ENCODE measurements around the gene GPR32.
"Not testable (repeated sequence)": the region's sequence is repeated elsewhere in the genome, so short reads cannot be mapped to it uniquely, and the experiment has no call there.

Gene GPR32

DNA sequence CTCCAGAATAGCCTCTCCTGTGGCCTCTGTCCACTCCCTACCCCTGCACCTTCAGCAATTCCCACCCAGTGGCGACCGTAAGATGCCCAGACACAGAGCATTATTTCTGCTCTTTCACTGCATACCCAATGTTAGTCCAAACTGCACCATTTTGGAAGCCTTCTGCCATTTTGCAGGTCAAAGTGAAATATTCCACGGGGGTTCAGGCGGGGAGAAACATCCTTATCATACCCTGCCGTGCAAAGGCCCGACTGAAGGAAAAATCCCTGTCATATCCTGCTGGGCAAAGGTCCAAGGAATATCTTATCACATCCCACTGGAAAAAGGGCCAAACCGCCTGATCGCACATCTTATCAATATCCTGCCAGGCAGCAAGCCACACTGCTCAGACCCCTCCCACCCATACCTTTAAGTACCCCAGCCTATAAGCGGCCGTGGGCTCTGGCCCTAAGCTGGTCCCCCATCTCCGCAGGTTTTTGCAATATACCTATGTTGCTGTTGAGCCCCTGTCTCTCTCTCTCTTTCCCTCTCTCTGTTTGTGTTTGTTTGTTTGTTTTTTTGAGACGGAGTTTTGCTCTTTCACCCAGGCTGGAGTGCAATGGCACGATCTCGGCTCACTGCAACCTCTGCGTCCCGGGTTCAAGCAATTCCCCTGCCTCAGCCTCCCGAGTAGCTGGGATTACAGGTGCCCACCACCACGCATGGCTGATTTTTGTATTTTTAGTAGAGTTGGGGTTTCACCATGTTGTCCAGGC is 28.9 kb upstream of the GPR32 start:
- Histone ChIP-seq H2AK5ac (ENCODE audit: low read length) (no peak overlapping the region), H4K8ac (ENCODE audit: low read depth, low read length) (no peak overlapping the region), H3K4ac (ENCODE audit: low read depth, low read length) (no peak overlapping the region), H3K79me2 (ENCODE audit: control insufficient read depth, insufficient read depth, low read length) (no peaks in the 10 kb centered on the region), H3K4me3 (ENCODE audit: low read length) (no peak overlapping the region), H2BK15ac (replicated peaks; ENCODE audit: low read depth) (no peak overlapping the region), H3K4me1 (ENCODE audit: control insufficient read depth, low read depth, low read length) (no peaks in the 10 kb centered on the region), H3K79me1 (ENCODE audit: low read length) (no peaks in the 10 kb centered on the region), H3K36me3 (ENCODE audit: control insufficient read depth, insufficient read depth, low read length) (no peaks in the 10 kb centered on the region), H3K4me2 (ENCODE audit: low read length) (no peak overlapping the region), H3K56ac (ENCODE audit: low read length) (no peak overlapping the region), H3K23ac (ENCODE audit: low read length) (no peak overlapping the region), H3K18ac (ENCODE audit: low read length) (no peak overlapping the region), H3K27ac (ENCODE audit: low read depth, low read length) (no peak overlapping the region), H2BK120ac (ENCODE audit: low read depth, low read length) (no peak overlapping the region), H2BK5ac (ENCODE audit: low read length) (no peak overlapping the region), H3K27me3 (ENCODE audit: insufficient read depth, low read length, poor library complexity) (no peaks in the 10 kb centered on the region), H3K9ac (ENCODE audit: low read length) (no peak overlapping the region), H4K5ac (ENCODE audit: low read length) (no peak overlapping the region)
- WGBS (ENCODE audit: extremely low coverage, insufficient coverage, low lambda C conversion rate): no CpG with 5 or more reads among the region's 18 CpGs
- no peak for DNase-seq

DNA sequence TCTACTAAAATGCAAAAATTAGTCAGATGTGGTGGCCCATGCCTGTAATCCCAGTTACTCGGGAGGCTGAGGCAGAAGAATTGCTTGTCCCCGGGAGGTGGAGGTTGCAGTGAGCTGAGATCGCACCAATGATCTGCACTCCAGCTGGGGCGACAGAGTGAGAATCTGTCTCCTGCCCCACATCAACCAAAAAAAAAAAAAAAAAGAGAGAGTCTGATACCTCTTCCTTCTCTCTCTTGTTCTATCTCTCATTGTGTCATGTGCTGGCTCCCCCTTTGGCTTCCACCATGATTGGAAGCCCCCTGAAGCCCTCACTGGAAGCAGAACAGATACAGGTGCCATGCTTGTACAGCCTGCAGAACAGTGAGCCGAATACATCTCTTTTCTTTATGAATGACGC is 26.7 kb upstream of the GPR32 start:
- H3K9ac ChIP-seq (ENCODE audit: low read length): no peak overlapping the region
- no peak overlapping the region for H4K8ac ChIP-seq (ENCODE audit: low read depth, low read length)
- H2BK5ac ChIP-seq (ENCODE audit: low read length): no peak overlapping the region
- H2BK15ac ChIP-seq (replicated peaks; ENCODE audit: low read depth): no peak overlapping the region
- no peak overlapping the region for H3K4me3 ChIP-seq (ENCODE audit: low read length)
- no peak for DNase-seq
- no peak overlapping the region for H3K18ac ChIP-seq (ENCODE audit: low read length)
- H4K5ac ChIP-seq (ENCODE audit: low read length): no peak overlapping the region
- no peak overlapping the region for H3K56ac ChIP-seq (ENCODE audit: low read length)
- no peak overlapping the region for H3K23ac ChIP-seq (ENCODE audit: low read length)
- no peaks in the 10 kb centered on the region for H3K27me3 ChIP-seq (ENCODE audit: insufficient read depth, low read length, poor library complexity)
- no peaks in the 10 kb centered on the region for H3K36me3 ChIP-seq (ENCODE audit: control insufficient read depth, insufficient read depth, low read length)
- no peak overlapping the region for H2BK120ac ChIP-seq (ENCODE audit: low read depth, low read length)
- no peaks in the 10 kb centered on the region for H3K4me1 ChIP-seq (ENCODE audit: control insufficient read depth, low read depth, low read length)
- no peak overlapping the region for H3K27ac ChIP-seq (ENCODE audit: low read depth, low read length)
- no peak overlapping the region for H3K4ac ChIP-seq (ENCODE audit: low read depth, low read length)
- no peaks in the 10 kb centered on the region for H3K79me1 ChIP-seq (ENCODE audit: low read length)
- no peaks in the 10 kb centered on the region for H3K79me2 ChIP-seq (ENCODE audit: control insufficient read depth, insufficient read depth, low read length)
- H2AK5ac ChIP-seq (ENCODE audit: low read length): no peak overlapping the region
- no peak overlapping the region for H3K4me2 ChIP-seq (ENCODE audit: low read length)
- no CpG with 5 or more reads among the region's 6 CpGs for WGBS (ENCODE audit: extremely low coverage, insufficient coverage, low lambda C conversion rate)

DNA sequence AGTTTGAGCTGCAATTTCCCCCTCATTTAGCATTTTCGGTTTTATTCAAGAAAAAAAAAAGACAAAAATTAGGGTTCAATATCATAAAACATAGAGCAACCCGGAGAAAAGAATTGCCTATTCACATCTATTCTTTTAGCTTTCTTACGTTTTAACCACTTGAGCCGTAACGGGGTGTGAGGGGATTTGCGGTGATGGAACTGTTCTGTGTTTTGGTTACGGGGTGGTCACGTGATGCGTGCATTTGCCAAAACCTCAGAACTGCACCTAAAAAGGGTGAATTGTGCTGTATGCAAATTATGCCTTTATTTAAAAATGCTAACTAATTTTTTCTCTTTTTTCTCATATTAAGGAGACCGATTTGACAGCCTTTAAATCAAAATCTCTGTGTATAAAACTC is 25.0 kb upstream of the GPR32 start:
- Histone ChIP-seq H3K56ac (ENCODE audit: low read length) (no peak overlapping the region), H4K8ac (ENCODE audit: low read depth, low read length) (no peak overlapping the region), H3K4me2 (ENCODE audit: low read length) (no peak overlapping the region), H3K4ac (ENCODE audit: low read depth, low read length) (no peak overlapping the region), H2AK5ac (ENCODE audit: low read length) (no peak overlapping the region), H4K5ac (ENCODE audit: low read length) (no peak overlapping the region), H3K79me1 (ENCODE audit: low read length) (no peaks in the 10 kb centered on the region), H3K4me1 (ENCODE audit: control insufficient read depth, low read depth, low read length) (no peaks in the 10 kb centered on the region), H3K4me3 (ENCODE audit: low read length) (no peak overlapping the region), H3K18ac (ENCODE audit: low read length) (no peak overlapping the region), H2BK15ac (replicated peaks; ENCODE audit: low read depth) (no peak overlapping the region), H2BK120ac (ENCODE audit: low read depth, low read length) (no peak overlapping the region), H3K79me2 (ENCODE audit: control insufficient read depth, insufficient read depth, low read length) (no peaks in the 10 kb centered on the region), H3K9ac (ENCODE audit: low read length) (no peak overlapping the region), H3K27me3 (ENCODE audit: insufficient read depth, low read length, poor library complexity) (no peaks in the 10 kb centered on the region), H2BK5ac (ENCODE audit: low read length) (no peak overlapping the region), H3K27ac (ENCODE audit: low read depth, low read length) (no peak overlapping the region), H3K36me3 (ENCODE audit: control insufficient read depth, insufficient read depth, low read length) (no peaks in the 10 kb centered on the region), H3K23ac (ENCODE audit: low read length) (no peak overlapping the region)
- DNase-seq: no peak
- no CpG with 5 or more reads among the region's 10 CpGs for WGBS (ENCODE audit: extremely low coverage, insufficient coverage, low lambda C conversion rate)

DNA sequence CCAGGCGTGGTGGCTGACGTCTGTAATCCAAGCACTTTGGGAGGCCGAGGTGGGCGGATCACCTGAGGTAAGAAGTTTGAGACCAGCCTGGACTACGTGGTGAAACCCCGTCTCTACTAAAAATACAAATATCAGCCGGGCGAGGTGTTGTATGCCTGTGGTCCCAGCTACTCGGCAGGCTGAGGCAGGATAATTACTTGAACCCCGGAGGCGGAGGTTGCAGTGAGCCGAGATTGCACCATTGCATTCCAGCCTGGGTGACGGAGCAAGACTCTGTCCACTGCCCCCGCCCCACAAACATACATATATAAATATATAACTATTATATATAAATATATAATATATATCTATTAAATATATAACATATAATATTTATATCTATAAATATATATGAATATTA is 23.1 kb upstream of the GPR32 start:
- H3K23ac ChIP-seq (ENCODE audit: low read length); H2BK5ac ChIP-seq (ENCODE audit: low read length); H3K9ac ChIP-seq (ENCODE audit: low read length); DNase-seq; H2AK5ac ChIP-seq (ENCODE audit: low read length); H3K4me3 ChIP-seq (ENCODE audit: low read length); H3K79me1 ChIP-seq (ENCODE audit: low read length); H3K4me2 ChIP-seq (ENCODE audit: low read length); H3K56ac ChIP-seq (ENCODE audit: low read length); H3K18ac ChIP-seq (ENCODE audit: low read length); H3K4me1 ChIP-seq (ENCODE audit: control insufficient read depth, low read depth, low read length); H3K79me2 ChIP-seq (ENCODE audit: control insufficient read depth, insufficient read depth, low read length); H3K27me3 ChIP-seq (ENCODE audit: insufficient read depth, low read length, poor library complexity); H4K5ac ChIP-seq (ENCODE audit: low read length); H2BK120ac ChIP-seq (ENCODE audit: low read depth, low read length); H3K4ac ChIP-seq (ENCODE audit: low read depth, low read length); H3K36me3 ChIP-seq (ENCODE audit: control insufficient read depth, insufficient read depth, low read length); H3K27ac ChIP-seq (ENCODE audit: low read depth, low read length); H2BK15ac ChIP-seq (replicated peaks; ENCODE audit: low read depth); H4K8ac ChIP-seq (ENCODE audit: low read depth, low read length): not testable (repeated sequence)
- no CpG with 5 or more reads among the region's 14 CpGs for WGBS (ENCODE audit: extremely low coverage, insufficient coverage, low lambda C conversion rate)

DNA sequence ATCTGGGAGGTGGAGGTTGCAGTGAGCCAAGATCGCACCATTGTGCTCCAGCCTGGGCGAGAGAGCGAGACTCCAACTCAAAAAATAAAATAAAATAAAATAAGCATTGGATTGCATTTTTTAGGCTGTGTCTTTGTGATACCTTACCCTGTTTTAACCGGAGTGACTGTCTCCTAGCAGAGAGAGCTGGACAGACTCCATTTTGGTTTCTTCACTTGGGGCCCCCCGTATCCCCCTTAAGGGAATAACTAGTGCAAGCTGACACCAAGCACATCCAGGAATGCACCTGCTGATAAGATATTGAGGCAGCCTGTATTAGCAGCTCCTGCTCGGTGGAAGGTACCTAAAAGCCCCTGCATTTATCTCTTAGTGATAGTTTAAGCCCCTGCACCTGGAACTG is 20.8 kb upstream of the GPR32 start:
- Histone ChIP-seq H2BK15ac (replicated peaks; ENCODE audit: low read depth) (no peak overlapping the region), H3K4me3 (ENCODE audit: low read length) (no peak overlapping the region), H4K5ac (ENCODE audit: low read length) (no peak overlapping the region), H3K36me3 (ENCODE audit: control insufficient read depth, insufficient read depth, low read length) (no peaks in the 10 kb centered on the region), H3K18ac (ENCODE audit: low read length) (no peak overlapping the region), H3K4me1 (ENCODE audit: control insufficient read depth, low read depth, low read length) (no peaks in the 10 kb centered on the region), H4K8ac (ENCODE audit: low read depth, low read length) (no peak overlapping the region), H3K79me2 (ENCODE audit: control insufficient read depth, insufficient read depth, low read length) (no peaks in the 10 kb centered on the region), H3K27ac (ENCODE audit: low read depth, low read length) (no peak overlapping the region), H3K23ac (ENCODE audit: low read length) (no peak overlapping the region), H3K56ac (ENCODE audit: low read length) (no peak overlapping the region), H3K4ac (ENCODE audit: low read depth, low read length) (no peak overlapping the region), H2BK5ac (ENCODE audit: low read length) (no peak overlapping the region), H3K79me1 (ENCODE audit: low read length) (no peaks in the 10 kb centered on the region), H3K27me3 (ENCODE audit: insufficient read depth, low read length, poor library complexity) (no peaks in the 10 kb centered on the region), H2BK120ac (ENCODE audit: low read depth, low read length) (no peak overlapping the region), H3K4me2 (ENCODE audit: low read length) (no peak overlapping the region), H2AK5ac (ENCODE audit: low read length) (no peak overlapping the region), H3K9ac (ENCODE audit: low read length) (no peak overlapping the region)
- WGBS (ENCODE audit: extremely low coverage, insufficient coverage, low lambda C conversion rate): no CpG with 5 or more reads among the region's 6 CpGs
- no peak for DNase-seq

DNA sequence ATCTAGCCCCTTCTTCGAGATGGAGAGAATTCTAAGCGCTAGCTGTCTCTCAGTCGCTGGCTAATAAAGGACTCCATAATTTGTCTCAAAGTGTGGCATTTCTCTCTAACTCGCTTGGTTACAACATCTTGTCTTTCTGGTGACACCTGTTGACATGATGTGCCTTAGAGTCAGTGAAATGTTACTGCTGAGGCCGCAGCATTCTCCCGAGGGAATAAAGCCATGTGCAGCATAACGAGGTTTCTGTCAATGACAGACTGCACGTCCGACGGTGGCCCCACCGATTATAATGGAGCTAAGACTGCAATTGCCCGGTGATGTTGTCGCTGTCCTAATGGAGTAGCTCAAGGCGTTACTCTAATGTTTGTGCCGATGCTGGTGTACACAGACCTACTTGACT is 20.3 kb upstream of the GPR32 start:
- Histone ChIP-seq H3K4me3 (ENCODE audit: low read length) (no peak overlapping the region), H3K23ac (ENCODE audit: low read length) (no peak overlapping the region), H3K27ac (ENCODE audit: low read depth, low read length) (no peak overlapping the region), H2BK120ac (ENCODE audit: low read depth, low read length) (no peak overlapping the region), H3K4ac (ENCODE audit: low read depth, low read length) (no peak overlapping the region), H3K9ac (ENCODE audit: low read length) (no peak overlapping the region), H3K79me2 (ENCODE audit: control insufficient read depth, insufficient read depth, low read length) (no peaks in the 10 kb centered on the region), H3K27me3 (ENCODE audit: insufficient read depth, low read length, poor library complexity) (no peaks in the 10 kb centered on the region), H3K79me1 (ENCODE audit: low read length) (no peaks in the 10 kb centered on the region), H2AK5ac (ENCODE audit: low read length) (no peak overlapping the region), H2BK15ac (replicated peaks; ENCODE audit: low read depth) (no peak overlapping the region), H4K5ac (ENCODE audit: low read length) (no peak overlapping the region), H4K8ac (ENCODE audit: low read depth, low read length) (no peak overlapping the region), H3K4me1 (ENCODE audit: control insufficient read depth, low read depth, low read length) (no peaks in the 10 kb centered on the region), H3K36me3 (ENCODE audit: control insufficient read depth, insufficient read depth, low read length) (no peaks in the 10 kb centered on the region), H3K56ac (ENCODE audit: low read length) (no peak overlapping the region), H3K18ac (ENCODE audit: low read length) (no peak overlapping the region), H3K4me2 (ENCODE audit: low read length) (no peak overlapping the region), H2BK5ac (ENCODE audit: low read length) (no peak overlapping the region)
- WGBS (ENCODE audit: extremely low coverage, insufficient coverage, low lambda C conversion rate): no CpG with 5 or more reads among the region's 15 CpGs
- DNase-seq: no peak

Measured in mesendoderm (in vitro differentiated cells).